ENCODE results near the gene KANK2. TPM values are rescaled to one million over a fixed set of nuclear protein-coding genes. Genes with fewer than 3 reads are reported as not detected.

KANK2 gene
- total RNA-seq (100 to 1,000 TPM; 316 to 379 TPM), polyA plus RNA-seq (100 to 1,000 TPM; 269 to 282 TPM)
- long read RNA-seq, donor 1, full-length matches to known transcripts = 24 of 528 reads
- long read RNA-seq, donor 1, partial matches to known transcripts = 293 of 528 reads
- long read RNA-seq, donor 1, other reads (novel, unspliced or antisense) = 211 of 528 reads
- long read RNA-seq, donor 2, full-length matches to known transcripts = 5 of 225 reads
- long read RNA-seq, donor 2, partial matches to known transcripts = 100 of 225 reads
- long read RNA-seq, donor 2, other reads (novel, unspliced or antisense) = 120 of 225 reads

- no peaks in the 10 kb centered on the region for H3K4me1 ChIP-seq (ENCODE audit: control insufficient read depth in 1 of 2, insufficient read depth in 2 of 2, low read length in 2 of 2)
- WGBS, 2 donors = 1% methylated on average over 56 to 78 of the region's 78 CpGs
- peak within 1 kb of the TSS in 1 of 2 donors; percentile 84 for H3K27ac ChIP-seq (ENCODE audit: low read depth in 1 of 2, low read length in 2 of 2)
- H3K27me3 ChIP-seq (ENCODE audit: control insufficient read depth in 1 of 2, insufficient read depth in 2 of 2, low read length in 1 of 2) = no peaks in the 10 kb centered on the region
- peak; percentile 89 to 95 for DNase-seq
- ATAC-seq (ENCODE audit: low FRiP score) = peak; percentile 90
- intact Hi-C loops (cut with DNase I) = loop anchor here in 1 of 2 donors (2.0 kb wide), 1 partner anchor 29 kb away; no protein-coding TSS in a partner anchor
- H3K36me3 ChIP-seq (ENCODE audit: control insufficient read depth in 1 of 2, insufficient read depth in 2 of 2, low read length in 1 of 2) = peaks cover 0 to 10% of the 10 kb centered on the region in 2 donors
- H3K9me3 ChIP-seq (ENCODE audit: control insufficient read depth, low read length) = no peaks in the 10 kb centered on the region
- peak within 1 kb of the TSS; percentile 82 to 91 for H3K4me3 ChIP-seq (ENCODE audit: low read length in 2 of 2)
Observed at GRCh38 chr19:11197291-11198174, at the start of gene KANK2. Gene KANK2, minus strand, starts transcription at chr19:11197545. Its CDS starts 3,034 bp downstream, at chr19:11194511.

- no peaks in the 10 kb centered on the region for H3K4me1 ChIP-seq (ENCODE audit: control insufficient read depth in 1 of 2, insufficient read depth in 2 of 2, low read length in 2 of 2)
- no peak overlapping the region for H3K27ac ChIP-seq (ENCODE audit: low read depth in 1 of 2, low read length in 2 of 2)
- intact Hi-C loops (cut with DNase I) = no loop called here
- no peaks in the 10 kb centered on the region for H3K9me3 ChIP-seq (ENCODE audit: control insufficient read depth, low read length)
- H3K27me3 ChIP-seq (ENCODE audit: control insufficient read depth in 1 of 2, insufficient read depth in 2 of 2, low read length in 1 of 2) = no peaks in the 10 kb centered on the region
- H3K4me3 ChIP-seq (ENCODE audit: low read length in 2 of 2) = no peak overlapping the region
- no peaks in the 10 kb centered on the region for H3K36me3 ChIP-seq (ENCODE audit: control insufficient read depth in 1 of 2, insufficient read depth in 2 of 2, low read length in 1 of 2)
- ATAC-seq (ENCODE audit: low FRiP score) = no peak
- 89 to 92% methylated on average over 10 to 11 of the region's 11 CpGs for WGBS, 2 donors
- no peak for DNase-seq
Observed at GRCh38 chr19:11246941-11247340, 49.6 kb upstream of the KANK2 start.

DNA sequence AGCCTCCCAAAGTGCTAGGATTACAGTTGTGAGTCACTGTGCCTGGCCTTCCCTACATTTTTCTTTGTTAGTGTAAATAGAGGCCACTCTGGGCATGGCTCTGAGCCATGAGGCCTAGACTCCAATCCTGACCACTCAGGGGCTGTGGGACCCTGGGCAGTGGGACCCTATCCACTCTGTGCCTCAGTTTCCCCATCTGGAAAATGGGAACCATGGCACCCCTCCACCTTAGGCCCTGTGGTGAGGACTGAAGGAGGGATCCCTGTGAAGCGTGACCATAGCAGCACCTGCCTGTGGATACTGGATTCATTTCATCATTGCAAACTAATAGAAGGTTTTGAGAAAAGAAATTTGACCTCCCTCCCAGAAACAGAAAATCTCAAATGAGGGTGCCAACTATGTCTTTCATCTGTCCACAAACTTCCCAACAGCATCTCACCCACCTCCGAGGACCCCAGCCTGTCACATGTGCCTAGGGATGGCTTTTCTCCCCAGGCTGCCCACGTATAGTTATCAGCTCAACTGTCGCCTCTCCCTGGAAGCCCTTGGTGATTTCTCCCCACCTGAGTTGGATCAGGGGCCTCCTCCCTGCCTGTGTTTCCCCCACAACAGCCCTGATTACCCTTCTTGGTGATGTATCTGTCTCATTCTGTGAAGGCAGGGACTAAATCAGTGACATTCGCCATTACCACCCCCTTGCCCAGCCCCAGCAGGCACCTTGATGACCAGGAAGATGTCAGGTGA lies 47.7 kb upstream of the KANK2 start:
- intact Hi-C loops (cut with DNase I) = no loop called here
- no peak overlapping the region for H3K27ac ChIP-seq (ENCODE audit: low read depth in 1 of 2, low read length in 2 of 2)
- 91 to 94% methylated on average over 5 of the region's 5 CpGs for WGBS, 2 donors

GRCh38 chr19:11243798-11244169 lies 46.4 kb upstream of the KANK2 start:
- no peaks in the 10 kb centered on the region for H3K27me3 ChIP-seq (ENCODE audit: control insufficient read depth in 1 of 2, insufficient read depth in 2 of 2, low read length in 1 of 2)
- H3K4me1 ChIP-seq (ENCODE audit: control insufficient read depth in 1 of 2, insufficient read depth in 2 of 2, low read length in 2 of 2) = no peaks in the 10 kb centered on the region
- intact Hi-C loops (cut with DNase I) = loop anchor here in 1 of 2 donors (2.0 kb wide), 1 partner anchor 203 kb away; no protein-coding TSS in a partner anchor
- ATAC-seq (ENCODE audit: low FRiP score) (no peak), DNase-seq (no peak)
- no peak overlapping the region for H3K27ac ChIP-seq (ENCODE audit: low read depth in 1 of 2, low read length in 2 of 2)
- no peaks in the 10 kb centered on the region for H3K36me3 ChIP-seq (ENCODE audit: control insufficient read depth in 1 of 2, insufficient read depth in 2 of 2, low read length in 1 of 2)
- H3K9me3 ChIP-seq (ENCODE audit: control insufficient read depth, low read length) = no peaks in the 10 kb centered on the region
- H3K4me3 ChIP-seq (ENCODE audit: low read length in 2 of 2) = no peak overlapping the region
- 95 to 97% methylated on average over 7 of the region's 7 CpGs for WGBS, 2 donors

More for the DNA sequence above, 47.7 kb upstream of the KANK2 start:
- Histone ChIP-seq H3K4me1 (ENCODE audit: control insufficient read depth in 1 of 2, insufficient read depth in 2 of 2, low read length in 2 of 2) (no peaks in the 10 kb centered on the region), H3K36me3 (ENCODE audit: control insufficient read depth in 1 of 2, insufficient read depth in 2 of 2, low read length in 1 of 2) (no peaks in the 10 kb centered on the region), H3K9me3 (ENCODE audit: control insufficient read depth, low read length) (no peaks in the 10 kb centered on the region), H3K27me3 (ENCODE audit: control insufficient read depth in 1 of 2, insufficient read depth in 2 of 2, low read length in 1 of 2) (no peaks in the 10 kb centered on the region), H3K4me3 (ENCODE audit: low read length in 2 of 2) (no peak overlapping the region)
- no peak for ATAC-seq (ENCODE audit: low FRiP score)
- no peak for DNase-seq

DNA sequence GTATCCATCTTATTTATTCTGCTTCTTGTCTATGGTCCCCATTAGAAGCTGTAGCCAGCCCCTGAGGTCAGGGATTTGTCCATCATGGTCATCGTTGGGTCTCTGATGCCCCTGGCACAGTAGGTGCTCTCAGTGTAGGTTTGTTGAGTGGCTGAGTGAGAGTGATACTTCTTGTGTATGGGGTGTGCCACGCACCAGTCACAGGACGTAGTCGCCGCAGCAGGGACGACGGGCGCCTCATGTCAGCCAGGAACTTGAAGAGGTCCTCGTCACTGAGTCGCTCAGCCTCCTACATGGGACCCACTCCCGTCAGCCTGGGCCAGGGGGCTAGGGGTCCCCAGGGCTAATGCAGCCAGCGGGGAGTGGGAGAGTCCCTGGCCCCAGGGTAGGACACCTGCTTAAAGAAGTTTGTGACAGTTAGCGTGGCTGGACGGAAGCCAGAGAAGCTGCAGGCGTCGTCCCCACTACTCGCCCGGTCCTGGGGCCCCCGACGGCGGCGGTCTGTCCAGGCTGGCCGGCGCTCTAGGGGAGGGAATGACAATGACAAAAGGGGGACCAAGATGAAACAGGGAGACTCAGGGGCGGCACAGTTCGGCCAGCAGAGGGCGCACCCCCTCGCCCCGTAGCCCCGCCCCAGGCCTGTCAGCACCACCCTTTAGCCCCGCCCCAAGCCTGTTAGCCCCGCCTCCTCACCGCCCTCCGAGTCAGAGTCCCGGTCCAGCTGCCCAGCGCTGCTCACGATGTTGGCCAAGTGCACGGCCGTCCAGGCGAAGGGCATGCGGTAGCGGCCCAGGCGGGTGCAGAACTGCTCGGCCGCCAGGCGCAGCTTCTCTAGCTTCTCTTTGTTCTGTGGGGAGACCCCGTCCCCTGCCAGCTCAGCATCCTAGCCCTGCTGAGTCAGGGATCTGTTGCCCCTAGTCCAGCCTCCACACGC lies 45.8 kb upstream of the KANK2 start:
- Histone ChIP-seq H3K4me1 (ENCODE audit: control insufficient read depth in 1 of 2, insufficient read depth in 2 of 2, low read length in 2 of 2) (no peaks in the 10 kb centered on the region), H3K9me3 (ENCODE audit: control insufficient read depth, low read length) (no peaks in the 10 kb centered on the region), H3K27ac (ENCODE audit: low read depth in 1 of 2, low read length in 2 of 2) (no peak overlapping the region), H3K36me3 (ENCODE audit: control insufficient read depth in 1 of 2, insufficient read depth in 2 of 2, low read length in 1 of 2) (no peaks in the 10 kb centered on the region), H3K27me3 (ENCODE audit: control insufficient read depth in 1 of 2, insufficient read depth in 2 of 2, low read length in 1 of 2) (no peaks in the 10 kb centered on the region), H3K4me3 (ENCODE audit: low read length in 2 of 2) (no peak overlapping the region)
- peak; percentile 96 to 98 for DNase-seq
- WGBS, 2 donors = 53 to 55% methylated on average over 44 to 48 of the region's 48 CpGs
- intact Hi-C loops (cut with DNase I) = loop anchor here in 1 of 2 donors (2.0 kb wide), 1 partner anchor 204 kb away; no protein-coding TSS in a partner anchor
- peak; percentile 94 for ATAC-seq (ENCODE audit: low FRiP score)

GRCh38 chr19:11242025-11242424 lies 44.7 kb upstream of the KANK2 start:
- no peak overlapping the region for H3K27ac ChIP-seq (ENCODE audit: low read depth in 1 of 2, low read length in 2 of 2)
- no peaks in the 10 kb centered on the region for H3K36me3 ChIP-seq (ENCODE audit: control insufficient read depth in 1 of 2, insufficient read depth in 2 of 2, low read length in 1 of 2)
- H3K4me3 ChIP-seq (ENCODE audit: low read length in 2 of 2) = no peak overlapping the region
- WGBS, 2 donors = 91 to 92% methylated on average over 11 of the region's 11 CpGs
- DNase-seq (no peak), ATAC-seq (ENCODE audit: low FRiP score) (no peak)
- no peaks in the 10 kb centered on the region for H3K4me1 ChIP-seq (ENCODE audit: control insufficient read depth in 1 of 2, insufficient read depth in 2 of 2, low read length in 2 of 2)
- H3K27me3 ChIP-seq (ENCODE audit: control insufficient read depth in 1 of 2, insufficient read depth in 2 of 2, low read length in 1 of 2) = no peaks in the 10 kb centered on the region
- H3K9me3 ChIP-seq (ENCODE audit: control insufficient read depth, low read length) = no peaks in the 10 kb centered on the region
- intact Hi-C loops (cut with DNase I) = loop anchor here in 1 of 2 donors (2.0 kb wide), 1 partner anchor 205 kb away; no protein-coding TSS in a partner anchor

GRCh38 chr19:11240008-11240444 lies 42.7 kb upstream of the KANK2 start:
- intact Hi-C loops (cut with DNase I) = no loop called here
- H3K27me3 ChIP-seq (ENCODE audit: control insufficient read depth in 1 of 2, insufficient read depth in 2 of 2, low read length in 1 of 2) = no peaks in the 10 kb centered on the region
- WGBS, 2 donors = 97 to 98% methylated on average over 8 of the region's 8 CpGs
- no peaks in the 10 kb centered on the region for H3K36me3 ChIP-seq (ENCODE audit: control insufficient read depth in 1 of 2, insufficient read depth in 2 of 2, low read length in 1 of 2)
- no peak overlapping the region for H3K27ac ChIP-seq (ENCODE audit: low read depth in 1 of 2, low read length in 2 of 2)
- H3K4me3 ChIP-seq (ENCODE audit: low read length in 2 of 2) = no peak overlapping the region
- ATAC-seq (ENCODE audit: low FRiP score) = no peak
- no peaks in the 10 kb centered on the region for H3K4me1 ChIP-seq (ENCODE audit: control insufficient read depth in 1 of 2, insufficient read depth in 2 of 2, low read length in 2 of 2)
- no peaks in the 10 kb centered on the region for H3K9me3 ChIP-seq (ENCODE audit: control insufficient read depth, low read length)
- DNase-seq = no peak

Measured in aorta (tissue), 5 donors.